Body of pancreas (tissue), 4 donors: Measurements from ENCODE around the gene CEP164. TPM values are rescaled to one million over a fixed set of nuclear protein-coding genes. Genes with fewer than 3 reads are reported as not detected.

Experiments used
- ATAC-seq: fragments of 150-250 bp; one replicate; pipeline ENCODE4 v1.9.1; 2016
- DNase-seq, 4 donors: peaks; one replicate each; pipeline ENCODE4 v3.0.0-alpha.2; 2019
- H3K27ac ChIP-seq, 4 donors: fragments of 200-600 bp; sonication (generic); 1 replicate in 3 of 4; 2 replicates in 1 of 4; pipeline versions ENCODE4 v1.5.1 to v1.6.1; 2016 to 2019; ENCODE audit warnings: mild to moderate bottlenecking in 1 of 4, mixed read lengths in 1 of 4, moderate library complexity in 1 of 4
- H3K27me3 ChIP-seq, 2 donors: fragments of 200-600 bp; sonication (generic); one replicate each; pipeline ENCODE4 v1.6.0; 2016; ENCODE audit warnings: mild to moderate bottlenecking in 1 of 2
- H3K36me3 ChIP-seq, 2 donors: fragments of 200-600 bp; sonication (generic); replicated peaks in 1 of 2; 2 replicates each; pipeline ENCODE4 v1.5.1; 2016; ENCODE audit warnings: low read depth in 2 of 2; ENCODE audit not compliant: insufficient read depth in 1 of 2
- H3K4me1 ChIP-seq: fragments of 200-600 bp; sonication (generic); one replicate; pipeline ENCODE4 v1.6.0; 2016
- H3K4me3 ChIP-seq, 2 donors: fragments of 200-600 bp; sonication (generic); 1 replicate in 1 of 2; 2 replicates in 1 of 2; pipeline ENCODE4 v1.5.1; 2016 to 2019
- H3K9me3 ChIP-seq, 3 donors: fragments of 200-600 bp; sonication (generic); 1 replicate in 2 of 3; 2 replicates in 1 of 3; pipeline ENCODE4 v1.5.1; 2016
- POLR2A ChIP-seq, 3 donors: fragments of 450-650 bp; IDR thresholded peaks; one replicate each; pipeline ENCODE4 v1.6.1; 2016; ENCODE audit warnings: antibody characterized with exemption in 3 of 3, mild to moderate bottlenecking in 2 of 3
- WGBS, 2 donors: methylation state at CpG; one replicate each; pipeline ENCODE4 v1.1.5; 2017; 5-methylcytosine and 5-hydroxymethylcytosine counted together
- intact Hi-C: fragments of 100-400 bp; cut with DNase I; formaldehyde crosslinking; loops from one replicate; pipeline ENCODE4 v1.15.1; 2023
- total RNA-seq, 2 donors: library from RNA; depleted of rRNA; stranded (reverse); fragments of >200 nt; gene quantifications; one replicate each; pipeline ENCODE4 v1.1.0, GENCODE V29; 2016
- TF ChIP-seq, protein P1 (sequence below), 7 experiments: fragments of 450-650 bp in 4 of 7; fragments of 200-600 bp in 3 of 7; sonication (generic) in 3 of 7; IDR thresholded peaks; one replicate each; pipeline ENCODE4 v1.5.1; 2016 to 2019; ENCODE audit warnings: antibody characterized with exemption in 7 of 7

The CEP164 gene
- total RNA-seq, 2 donors from 2014 or later, result 29.1 to 45.8 TPM

- H3K4me3 ChIP-seq, result no peak overlapping the region
- no peak for TF ChIP-seq POLR2A (IDR thresholded peaks at IDR 0.05)
- TF ChIP-seq, protein P1, sequence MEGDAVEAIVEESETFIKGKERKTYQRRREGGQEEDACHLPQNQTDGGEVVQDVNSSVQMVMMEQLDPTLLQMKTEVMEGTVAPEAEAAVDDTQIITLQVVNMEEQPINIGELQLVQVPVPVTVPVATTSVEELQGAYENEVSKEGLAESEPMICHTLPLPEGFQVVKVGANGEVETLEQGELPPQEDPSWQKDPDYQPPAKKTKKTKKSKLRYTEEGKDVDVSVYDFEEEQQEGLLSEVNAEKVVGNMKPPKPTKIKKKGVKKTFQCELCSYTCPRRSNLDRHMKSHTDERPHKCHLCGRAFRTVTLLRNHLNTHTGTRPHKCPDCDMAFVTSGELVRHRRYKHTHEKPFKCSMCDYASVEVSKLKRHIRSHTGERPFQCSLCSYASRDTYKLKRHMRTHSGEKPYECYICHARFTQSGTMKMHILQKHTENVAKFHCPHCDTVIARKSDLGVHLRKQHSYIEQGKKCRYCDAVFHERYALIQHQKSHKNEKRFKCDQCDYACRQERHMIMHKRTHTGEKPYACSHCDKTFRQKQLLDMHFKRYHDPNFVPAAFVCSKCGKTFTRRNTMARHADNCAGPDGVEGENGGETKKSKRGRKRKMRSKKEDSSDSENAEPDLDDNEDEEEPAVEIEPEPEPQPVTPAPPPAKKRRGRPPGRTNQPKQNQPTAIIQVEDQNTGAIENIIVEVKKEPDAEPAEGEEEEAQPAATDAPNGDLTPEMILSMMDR (IDR thresholded peaks at IDR 0.05), result no peak
- H3K9me3 ChIP-seq, result no peaks in the 10 kb centered on the region
- H3K27ac ChIP-seq, result peak overlapping the region in 1 of 4 donors; percentile 25
- 89% methylated on average over 7 of the region's 7 CpGs for WGBS, 2 donors
- no peaks in the 10 kb centered on the region for H3K36me3 ChIP-seq
- H3K27me3 ChIP-seq, result no peaks in the 10 kb centered on the region
- no peak for ATAC-seq
- intact Hi-C loops, result no loop called here
- H3K4me1 ChIP-seq, result peaks cover 64% of the 10 kb centered on the region
- no peak for DNase-seq
Measured at GRCh38 chr11:117309310-117309709, 18.3 kb upstream of the CEP164 start.

DNA sequence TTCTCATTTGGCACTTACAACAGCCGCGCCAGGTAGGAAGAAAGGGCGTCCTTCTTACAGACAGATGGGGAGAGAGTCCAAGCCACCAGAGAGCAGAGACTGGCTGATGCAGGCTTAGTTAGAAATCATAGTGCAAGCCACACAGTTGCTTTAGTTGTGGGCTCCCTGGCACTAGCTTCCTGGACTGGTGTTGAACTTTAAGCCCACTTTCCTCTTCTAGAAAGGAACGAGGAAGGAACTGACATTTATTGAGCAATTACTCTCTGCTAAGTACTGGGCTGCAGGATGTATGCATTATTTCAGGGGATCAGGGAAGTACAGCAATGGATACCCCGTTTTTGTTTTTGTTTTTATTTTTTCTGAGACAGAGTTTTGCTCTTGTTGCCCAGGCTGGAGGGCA, 14.6 kb upstream of the CEP164 start:
- Histone ChIP-seq H3K4me1 (peaks cover 60% of the 10 kb centered on the region), H3K27me3 (no peaks in the 10 kb centered on the region), H3K36me3 (no peaks in the 10 kb centered on the region), H3K27ac (peak overlapping the region; percentile 16 to 83 (median 52)), H3K4me3 (no peak overlapping the region), H3K9me3 (no peaks in the 10 kb centered on the region)
- intact Hi-C loops, result no loop called here
- no peak for DNase-seq
- TF ChIP-seq, protein P1 (IDR thresholded peaks at IDR 0.05), result no peak
- TF ChIP-seq POLR2A (IDR thresholded peaks at IDR 0.05), result no peak
- ATAC-seq, result no peak
- 15 to 23% methylated on average over 5 of the region's 5 CpGs for WGBS, 2 donors

- ATAC-seq, result no peak
- no peaks in the 10 kb centered on the region for H3K27me3 ChIP-seq
- H3K4me3 ChIP-seq, result peak overlapping the region; percentile 78 to 97
- WGBS, 2 donors, result 20 to 24% methylated on average over 6 to 12 of the region's 14 CpGs
- peak overlapping the region; percentile 25 to 83 (median 68) for H3K27ac ChIP-seq
- TF ChIP-seq, protein P1 (IDR thresholded peaks at IDR 0.05), result no peak
- no peak for TF ChIP-seq POLR2A (IDR thresholded peaks at IDR 0.05)
- DNase-seq, result peak in 2 of 4 donors; percentile 36 to 49
- intact Hi-C loops, result no loop called here
- H3K36me3 ChIP-seq, result no peaks in the 10 kb centered on the region
- peaks cover 70% of the 10 kb centered on the region for H3K4me1 ChIP-seq
- no peaks in the 10 kb centered on the region for H3K9me3 ChIP-seq
Measured at GRCh38 chr11:117313828-117314768, 13.6 kb upstream of the CEP164 start.

DNA sequence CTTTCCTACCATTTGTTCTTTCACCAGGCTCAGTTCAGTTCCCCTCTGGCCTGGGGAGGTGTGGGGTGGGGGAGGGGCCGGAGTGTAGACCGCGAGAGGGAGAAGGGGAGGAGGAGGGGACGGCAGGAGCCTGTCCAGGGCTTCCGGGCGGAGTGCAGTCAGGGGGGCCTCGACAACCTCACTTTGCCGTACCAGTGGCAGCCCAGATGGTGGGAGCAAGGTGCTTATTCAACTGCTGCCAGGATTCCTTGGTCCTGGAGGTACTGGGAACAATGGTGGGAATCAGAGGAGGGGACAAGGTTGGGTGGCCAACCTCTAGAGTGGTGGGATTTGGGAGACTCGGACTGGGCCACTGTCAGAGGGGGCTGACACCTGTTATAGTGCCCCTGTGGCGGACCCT, 12.8 kb upstream of the CEP164 start:
- Histone ChIP-seq H3K27me3 (no peaks in the 10 kb centered on the region), H3K36me3 (no peaks in the 10 kb centered on the region), H3K4me1 (peaks cover 75% of the 10 kb centered on the region), H3K9me3 (no peaks in the 10 kb centered on the region), H3K27ac (peak overlapping the region; percentile 54 to 83 (median 68)), H3K4me3 (peak overlapping the region; percentile 78 to 97)
- intact Hi-C loops, result no loop called here
- ATAC-seq, result no peak
- TF ChIP-seq, protein P1 (IDR thresholded peaks at IDR 0.05), result no peak
- TF ChIP-seq POLR2A (IDR thresholded peaks at IDR 0.05), result peak in 1 of 3 donors; percentile 17
- WGBS, 2 donors, result 1 to 5% methylated on average over 8 to 10 of the region's 10 CpGs
- peak in 3 of 4 donors; percentile 35 to 56 (median 51) for DNase-seq
